Astrocyte of the cerebellum (primary cell): ENCODE results near the gene LETM1.

Source experiments
- DNase-seq: peaks from one replicate; pipeline ENCODE4 v3.0.0-alpha.2; 2011; ENCODE audit warnings: low read depth
- H3K4me3 ChIP-seq: 2 replicates; pipeline ENCODE4 v1.5.1; 2011; ENCODE audit warnings: mild to moderate bottlenecking, low read depth, low read length, moderate library complexity
- CTCF ChIP-seq: IDR thresholded peaks from 2 replicates; pipeline ENCODE4 v1.5.1; 2012; ENCODE audit warnings: low read length, low read depth, moderate library complexity, mild to moderate bottlenecking; ENCODE audit errors: missing control alignments
- in situ Hi-C: cut with HindIII; loops from 2 replicates; pipeline ENCODE4 v1.10.0; 2017; ENCODE audit warnings: low sequenced_read_pairs

LETM1 gene

DNA sequence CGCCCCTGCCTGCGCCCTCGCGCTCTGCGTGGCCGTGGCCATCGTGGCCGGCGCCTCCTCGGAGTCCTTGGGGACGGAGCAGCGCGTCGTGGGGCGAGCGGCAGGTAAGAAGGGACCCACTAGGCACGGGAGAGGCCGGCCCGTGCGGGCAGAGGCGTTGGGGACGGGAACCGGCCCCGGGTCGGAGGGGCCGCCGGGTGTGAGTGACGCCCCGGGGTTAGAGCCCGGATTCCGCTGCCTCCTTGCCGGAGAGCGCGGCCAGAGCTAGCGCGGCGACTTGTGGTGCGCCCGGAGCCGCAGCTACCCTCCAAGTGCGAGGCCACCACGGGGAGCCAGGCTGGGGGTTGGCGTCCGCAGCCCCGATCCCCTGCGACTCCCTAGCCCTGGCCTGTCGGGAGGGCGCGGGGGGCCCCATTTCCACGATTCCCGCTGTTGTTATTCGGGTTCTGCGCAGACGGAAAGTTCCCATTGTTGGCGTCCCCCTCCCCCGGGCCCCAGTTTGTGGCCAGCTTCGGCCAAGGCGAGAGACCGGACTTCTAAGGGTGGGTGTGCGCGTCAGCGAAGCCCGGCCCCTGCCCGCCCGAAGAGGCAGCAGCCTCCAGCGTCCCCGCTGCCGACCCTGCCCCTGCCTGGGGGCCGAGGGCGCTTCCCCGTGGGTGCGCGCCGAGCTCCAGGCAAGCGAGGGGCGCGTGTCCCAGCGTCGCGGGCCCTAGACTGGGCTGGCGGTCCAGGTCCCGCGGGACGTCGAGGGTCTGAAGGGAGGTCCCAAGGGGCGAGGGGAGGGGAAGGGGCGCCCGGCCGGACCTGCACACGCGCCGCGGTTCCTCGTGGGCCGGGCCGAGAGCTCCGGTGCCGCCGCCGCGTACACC, 61.8 kb downstream of the LETM1 start:
- peak overlapping the region; percentile 35 for H3K4me3 ChIP-seq
- TF ChIP-seq CTCF, result no peak
- in situ Hi-C loops, result no loop called here
- DNase-seq, result no peak

DNA sequence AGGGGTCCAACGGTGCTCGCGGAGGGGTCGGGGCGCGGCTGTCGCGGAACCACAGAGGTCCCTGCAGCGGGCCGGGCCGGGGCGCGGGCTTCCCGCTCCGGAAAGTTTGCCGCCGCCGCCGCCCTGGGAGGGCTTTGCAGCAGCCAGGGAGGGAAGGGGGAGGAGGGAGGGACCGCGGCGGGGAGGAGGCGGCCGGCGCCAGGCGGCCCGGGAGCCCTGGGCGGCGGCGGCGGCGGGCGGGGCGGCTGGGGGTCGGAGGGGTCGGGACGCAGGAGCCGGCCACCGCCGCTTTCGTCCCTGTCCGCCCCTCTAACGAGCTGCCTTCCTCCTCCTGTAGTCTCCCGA, 62.5 kb downstream of the LETM1 start:
- peak overlapping the region; percentile 28 for H3K4me3 ChIP-seq
- DNase-seq, result no peak
- in situ Hi-C loops, result no loop called here
- no peak for TF ChIP-seq CTCF

DNA sequence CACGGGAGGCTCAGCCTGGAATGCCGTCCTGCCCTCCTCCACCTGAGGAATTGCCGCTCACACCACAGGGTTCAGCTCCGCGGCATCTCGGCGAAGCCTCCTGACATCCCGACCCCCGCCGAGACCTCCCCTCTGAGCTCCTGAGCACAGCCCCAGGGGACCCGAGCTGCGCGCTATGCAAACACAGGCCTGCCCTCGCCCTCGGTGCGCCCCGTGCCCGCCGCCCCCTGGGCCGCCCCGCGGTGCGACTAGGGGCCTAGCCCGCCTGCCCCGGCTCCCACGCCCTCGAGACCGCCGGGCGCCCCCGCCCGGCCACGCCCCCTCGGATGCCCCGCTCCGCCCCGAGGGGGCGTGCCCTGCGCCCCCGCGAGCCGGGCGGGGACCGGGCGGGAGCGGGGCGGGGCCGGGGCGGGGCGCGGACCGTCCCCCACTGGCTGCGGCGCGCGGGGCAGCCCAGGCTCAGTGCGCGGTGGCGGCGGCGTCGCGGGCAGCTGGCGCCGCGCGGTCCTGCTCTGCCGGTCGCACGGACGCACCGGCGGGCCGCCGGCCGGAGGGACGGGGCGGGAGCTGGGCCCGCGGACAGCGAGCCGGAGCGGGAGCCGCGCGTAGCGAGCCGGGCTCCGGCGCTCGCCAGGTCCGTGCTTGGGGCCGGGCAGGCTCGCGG, 63.0 kb downstream of the LETM1 start, which contains the start of gene FGFR3:
Gene FGFR3 (plus strand): TSS at position 462 of the 664 bp plus-strand sequence. CDS start 642 bp downstream, outside the sequence.
- DNase-seq, result no peak
- TF ChIP-seq CTCF, result no peak
- in situ Hi-C loops, result no loop called here
- peak within 1 kb of the TSS; percentile 35 for H3K4me3 ChIP-seq

GRCh38 chr4:1792158-1792831, 63.7 kb downstream of the LETM1 start:
- in situ Hi-C loops, result no loop called here
- no peak for DNase-seq
- TF ChIP-seq CTCF, result no peak
- no peak overlapping the region for H3K4me3 ChIP-seq

- TF ChIP-seq CTCF, result no peak
Observed at GRCh38 chr4:1790005-1790404, 66.0 kb downstream of the LETM1 start.

DNA sequence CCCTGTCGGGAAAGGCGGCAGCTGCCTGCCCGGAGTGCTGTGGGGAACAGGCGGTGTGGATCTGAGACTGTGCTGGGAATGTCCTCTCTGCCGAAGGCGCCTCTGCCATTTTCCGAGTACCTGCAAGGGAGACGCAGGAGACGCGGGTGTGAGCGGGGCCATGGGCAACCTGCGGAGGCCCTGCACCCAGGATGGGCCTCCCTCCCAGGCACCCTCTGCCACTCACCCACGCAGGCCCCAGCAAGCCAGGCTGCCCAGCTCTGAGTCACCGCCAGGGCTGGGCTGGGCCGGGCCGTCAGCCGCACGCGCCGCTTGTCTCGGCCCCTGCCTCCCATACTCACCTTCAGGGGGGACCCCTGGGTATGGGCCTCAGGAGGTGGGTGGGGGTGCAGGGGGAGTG, 66.4 kb downstream of the LETM1 start:
- TF ChIP-seq CTCF, result no peak
- in situ Hi-C loops, result no loop called here
- H3K4me3 ChIP-seq, result no peak overlapping the region
- DNase-seq, result no peak

More at GRCh38 chr4:1790005-1790404, 66.0 kb downstream of the LETM1 start:
- in situ Hi-C loops, result no loop called here
- DNase-seq, result no peak
- no peak overlapping the region for H3K4me3 ChIP-seq
